ENCODE measurements around the gene SPTSSA.

- TF ChIP-seq, protein P1, sequence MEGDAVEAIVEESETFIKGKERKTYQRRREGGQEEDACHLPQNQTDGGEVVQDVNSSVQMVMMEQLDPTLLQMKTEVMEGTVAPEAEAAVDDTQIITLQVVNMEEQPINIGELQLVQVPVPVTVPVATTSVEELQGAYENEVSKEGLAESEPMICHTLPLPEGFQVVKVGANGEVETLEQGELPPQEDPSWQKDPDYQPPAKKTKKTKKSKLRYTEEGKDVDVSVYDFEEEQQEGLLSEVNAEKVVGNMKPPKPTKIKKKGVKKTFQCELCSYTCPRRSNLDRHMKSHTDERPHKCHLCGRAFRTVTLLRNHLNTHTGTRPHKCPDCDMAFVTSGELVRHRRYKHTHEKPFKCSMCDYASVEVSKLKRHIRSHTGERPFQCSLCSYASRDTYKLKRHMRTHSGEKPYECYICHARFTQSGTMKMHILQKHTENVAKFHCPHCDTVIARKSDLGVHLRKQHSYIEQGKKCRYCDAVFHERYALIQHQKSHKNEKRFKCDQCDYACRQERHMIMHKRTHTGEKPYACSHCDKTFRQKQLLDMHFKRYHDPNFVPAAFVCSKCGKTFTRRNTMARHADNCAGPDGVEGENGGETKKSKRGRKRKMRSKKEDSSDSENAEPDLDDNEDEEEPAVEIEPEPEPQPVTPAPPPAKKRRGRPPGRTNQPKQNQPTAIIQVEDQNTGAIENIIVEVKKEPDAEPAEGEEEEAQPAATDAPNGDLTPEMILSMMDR (IDR thresholded peaks at IDR 0.05; ENCODE audit: low read length), result no peak
- TF ChIP-seq EZH2phosphoT487 (IDR thresholded peaks at IDR 0.05; ENCODE audit: low read length), result no peak
- no peak for TF ChIP-seq EZH2 (optimal IDR thresholded peaks at IDR 0.05; ENCODE audit: low read depth, low read length)
These were observed 1.7 kb downstream of the SPTSSA start for GRCh38 chr14:34460295-34460694.

Measured in MM.1S (cell line).